NCI-H1105 treated with DMSO at 0.1 percent for 48 hours (cell line): ENCODE measurements around the gene SLC17A6.

Experiments used
- DNase-seq: peaks from one replicate; lab custom pipeline; 2025; lab: John Stamatoyannopoulos, UW

The SLC17A6 gene

GRCh38 chr11:22389526-22390282, 51.5 kb downstream of the SLC17A6 start:
- no peak for DNase-seq

GRCh38 chr11:22390283-22390655, 52.1 kb downstream of the SLC17A6 start:
- no peak for DNase-seq

- no peak for DNase-seq
Measured at GRCh38 chr11:22392561-22392960, 54.4 kb downstream of the SLC17A6 start.

- no peak for DNase-seq
Measured at GRCh38 chr11:22405377-22405776, 67.2 kb downstream of the SLC17A6 start.

GRCh38 chr11:22407267-22407666, 69.1 kb downstream of the SLC17A6 start:
- DNase-seq, result no peak

- DNase-seq, result no peak
Measured at GRCh38 chr11:22407921-22408320, 69.7 kb downstream of the SLC17A6 start.

- no peak for DNase-seq
Measured at GRCh38 chr11:22415476-22415875, 77.3 kb downstream of the SLC17A6 start.

- no peak for DNase-seq
Measured at GRCh38 chr11:22416462-22416861, 78.3 kb downstream of the SLC17A6 start.

GRCh38 chr11:22426915-22427314, 88.7 kb downstream of the SLC17A6 start:
- no peak for DNase-seq
